ENCODE data around the gene MCM10. TPM values are rescaled to one million over a fixed set of nuclear protein-coding genes. Genes with fewer than 3 reads are reported as not detected.

The MCM10 gene
- total RNA-seq, 4 donors from 2014 or later, result 0.64 to 1.5 (median 0.78) TPM

GRCh38 chr10:13222151-13222550, 60.8 kb downstream of the MCM10 start:
- Histone ChIP-seq H3K4me3 (no peak overlapping the region), H3K9me3 (no peaks in the 10 kb centered on the region), H3K4me1 (peaks cover 14 to 23% of the 10 kb centered on the region in 2 donors), H3K27me3 (no peaks in the 10 kb centered on the region), H3K27ac (no peak overlapping the region), H3K36me3 (no peaks in the 10 kb centered on the region)
- in situ Hi-C loops (cut with MboI; ENCODE audit: low sequenced_read_pairs in 4 of 4) (no loop called here), intact Hi-C loops (cut with DNase I; ENCODE audit: low total_unique reads) (loop anchor here (5.0 kb wide), 1 partner anchor 75 kb away; no protein-coding TSS in a partner anchor)
- ATAC-seq, result no peak
- no peak for DNase-seq
- TF ChIP-seq POLR2A (IDR thresholded peaks at IDR 0.05) (no peak), CTCF (IDR thresholded peaks at IDR 0.05 in 4 of 5, conservative IDR thresholded peaks at IDR 0.05 in 1 of 5) (no peak)

DNA sequence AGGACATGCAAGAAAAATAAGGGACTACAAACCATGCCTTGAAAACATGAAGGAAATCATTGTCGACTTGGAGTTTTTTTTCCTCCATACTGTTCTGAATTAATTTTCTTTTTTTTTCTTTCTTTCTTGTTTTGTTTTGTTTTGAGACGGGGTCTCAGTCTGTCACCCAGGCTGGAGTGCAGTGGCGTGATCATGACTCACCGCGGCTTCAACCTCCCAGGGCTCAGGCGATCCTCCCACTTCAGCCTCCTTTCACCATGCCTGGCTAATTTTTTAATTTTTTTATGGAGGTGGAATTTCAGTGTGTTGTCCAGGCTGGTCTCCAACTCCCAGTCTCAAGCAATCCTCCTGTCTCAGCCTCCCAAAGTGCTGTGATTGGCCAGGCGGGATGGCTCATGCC, 61.2 kb downstream of the MCM10 start:
- TF ChIP-seq CTCF (IDR thresholded peaks at IDR 0.05 in 4 of 5, conservative IDR thresholded peaks at IDR 0.05 in 1 of 5), result no peak
- TF ChIP-seq POLR2A (IDR thresholded peaks at IDR 0.05), result no peak
- Histone ChIP-seq H3K9me3 (no peaks in the 10 kb centered on the region), H3K27ac (no peak overlapping the region), H3K27me3 (no peaks in the 10 kb centered on the region), H3K4me3 (no peak overlapping the region), H3K36me3 (no peaks in the 10 kb centered on the region), H3K4me1 (peaks cover 14 to 23% of the 10 kb centered on the region in 2 donors)
- in situ Hi-C loops (cut with MboI; ENCODE audit: low sequenced_read_pairs in 4 of 4) (no loop called here), intact Hi-C loops (cut with DNase I; ENCODE audit: low total_unique reads) (loop anchor here (5.0 kb wide), 1 partner anchor 75 kb away; no protein-coding TSS in a partner anchor)
- no peak for DNase-seq
- no peak for ATAC-seq

- Histone ChIP-seq H3K27me3 (no peaks in the 10 kb centered on the region), H3K4me3 (no peak overlapping the region), H3K36me3 (no peaks in the 10 kb centered on the region), H3K9me3 (no peaks in the 10 kb centered on the region), H3K4me1 (peaks cover 14 to 23% of the 10 kb centered on the region in 2 donors), H3K27ac (no peak overlapping the region)
- in situ Hi-C loops (cut with MboI; ENCODE audit: low sequenced_read_pairs in 4 of 4), result no loop called here
- ATAC-seq (no peak), DNase-seq (no peak)
- intact Hi-C loops (cut with DNase I; ENCODE audit: low total_unique reads), result loop anchor here (5.0 kb wide), 1 partner anchor 74 kb away; no protein-coding TSS in a partner anchor
- no peak for TF ChIP-seq POLR2A (IDR thresholded peaks at IDR 0.05)
- no peak for TF ChIP-seq CTCF (IDR thresholded peaks at IDR 0.05 in 4 of 5, conservative IDR thresholded peaks at IDR 0.05 in 1 of 5)
Measured at GRCh38 chr10:13223241-13223640, 61.9 kb downstream of the MCM10 start.

- intact Hi-C loops (cut with DNase I; ENCODE audit: low total_unique reads) (loop anchor here (5.0 kb wide), 1 partner anchor 73 kb away; no protein-coding TSS in a partner anchor), in situ Hi-C loops (cut with MboI; ENCODE audit: low sequenced_read_pairs in 4 of 4) (no loop called here)
- Histone ChIP-seq H3K27me3 (no peaks in the 10 kb centered on the region), H3K4me3 (no peak overlapping the region), H3K9me3 (no peaks in the 10 kb centered on the region), H3K36me3 (no peaks in the 10 kb centered on the region), H3K27ac (no peak overlapping the region), H3K4me1 (peaks cover 7 to 17% of the 10 kb centered on the region in 2 donors)
- no peak for ATAC-seq
- no peak for DNase-seq
- TF ChIP-seq CTCF (IDR thresholded peaks at IDR 0.05 in 4 of 5, conservative IDR thresholded peaks at IDR 0.05 in 1 of 5) (no peak), POLR2A (IDR thresholded peaks at IDR 0.05) (no peak)
Measured at GRCh38 chr10:13224210-13224995, 63.0 kb downstream of the MCM10 start.
